ENCODE measurements around the gene DPAGT1.

- TF ChIP-seq GATA2 (IDR thresholded peaks at IDR 0.05; ENCODE audit: low read depth, low read length) = no peak
- TF ChIP-seq GATA3 (IDR thresholded peaks at IDR 0.05; ENCODE audit: low read depth, low read length) = no peak
These were observed 13.9 kb downstream of the DPAGT1 start for GRCh38 chr11:119087747-119088241.
